ENCODE data around the gene UBE4B. TPM values are rescaled to one million over a fixed set of nuclear protein-coding genes. Genes with fewer than 3 reads are reported as not detected.

Gene UBE4B
- total RNA-seq, 1 donor from 2014 or later, result 66.7 TPM

GRCh38 chr1:10207810-10208209 lies 175.1 kb downstream of the UBE4B start:
- peaks cover 16% of the 10 kb centered on the region for H3K4me1 ChIP-seq
- H3K36me3 ChIP-seq, result no peaks in the 10 kb centered on the region
- Mint-ChIP-seq H3K4me3 (no peak overlapping the region), H3K27me3 (ENCODE audit: insufficient read depth, low read depth) (peaks cover 2% of the 10 kb centered on the region), H3K27ac (no peak overlapping the region), H3K9me3 (no peaks in the 10 kb centered on the region), H3K4me1 (peaks cover 29% of the 10 kb centered on the region), H3K36me3 (no peaks in the 10 kb centered on the region)
- H3K4me2 ChIP-seq, result no peak overlapping the region
- peaks cover 8% of the 10 kb centered on the region for H3K27me3 ChIP-seq
- peaks cover 17% of the 10 kb centered on the region for H4K20me1 ChIP-seq (ENCODE audit: low read depth)
- TF ChIP-seq EZH2 (IDR thresholded peaks at IDR 0.05), result no peak
- no peak for TF ChIP-seq CTCF (IDR thresholded peaks at IDR 0.05)
- TF ChIP-seq EZH2phosphoT487 (IDR thresholded peaks at IDR 0.05), result no peak
- H3K4me3 ChIP-seq, result no peak overlapping the region
- H3K79me2 ChIP-seq (ENCODE audit: low read depth), result peaks cover 21% of the 10 kb centered on the region
- H3K9me3 ChIP-seq (ENCODE audit: low read depth), result no peaks in the 10 kb centered on the region
- no peak overlapping the region for H3K27ac ChIP-seq
- no peak for DNase-seq (ENCODE audit: low spot score)
- H3K9ac ChIP-seq, result no peak overlapping the region
- peaks cover 11% of the 10 kb centered on the region for H3F3A ChIP-seq (ENCODE audit: low read depth)
- no peak overlapping the region for H2AFZ ChIP-seq (replicated peaks)

- H3F3A ChIP-seq (ENCODE audit: low read depth), result peaks cover 18% of the 10 kb centered on the region
- H3K4me3 Mint-ChIP-seq, result peak overlapping the region; percentile 63
- H3K27me3 Mint-ChIP-seq (ENCODE audit: insufficient read depth, low read depth), result peaks cover 2% of the 10 kb centered on the region
- H3K79me2 ChIP-seq (ENCODE audit: low read depth), result peaks cover 28% of the 10 kb centered on the region
- peaks cover 34% of the 10 kb centered on the region for H3K4me1 Mint-ChIP-seq
- peak overlapping the region; percentile 91 for H3K27ac Mint-ChIP-seq
- no peaks in the 10 kb centered on the region for H3K36me3 ChIP-seq
- no peak overlapping the region for H3K9ac ChIP-seq
- no peaks in the 10 kb centered on the region for H3K36me3 Mint-ChIP-seq
- H3K4me1 ChIP-seq, result peaks cover 24% of the 10 kb centered on the region
- H3K4me3 ChIP-seq, result no peak overlapping the region
- H3K4me2 ChIP-seq, result no peak overlapping the region
- H4K20me1 ChIP-seq (ENCODE audit: low read depth), result peaks cover 25% of the 10 kb centered on the region
- peaks cover 8% of the 10 kb centered on the region for H3K27me3 ChIP-seq
- no peak overlapping the region for H2AFZ ChIP-seq (replicated peaks)
- H3K9me3 Mint-ChIP-seq, result no peaks in the 10 kb centered on the region
- no peak for TF ChIP-seq EZH2 (IDR thresholded peaks at IDR 0.05)
- DNase-seq (ENCODE audit: low spot score), result no peak
- no peaks in the 10 kb centered on the region for H3K9me3 ChIP-seq (ENCODE audit: low read depth)
- H3K27ac ChIP-seq, result no peak overlapping the region
Observed at GRCh38 chr1:10208537-10208936, 175.8 kb downstream of the UBE4B start.

GRCh38 chr1:10209590-10209904 lies 176.8 kb downstream of the UBE4B start:
- peaks cover 22% of the 10 kb centered on the region for H3F3A ChIP-seq (ENCODE audit: low read depth)
- peaks cover 39% of the 10 kb centered on the region for H3K79me2 ChIP-seq (ENCODE audit: low read depth)
- H3K4me1 ChIP-seq, result peaks cover 29% of the 10 kb centered on the region
- H3K27ac ChIP-seq, result no peak overlapping the region
- no peak for TF ChIP-seq EZH2 (IDR thresholded peaks at IDR 0.05)
- TF ChIP-seq CTCF (IDR thresholded peaks at IDR 0.05), result no peak
- TF ChIP-seq EZH2phosphoT487 (IDR thresholded peaks at IDR 0.05), result no peak
- H3K4me3 ChIP-seq, result peak overlapping the region; percentile 78
- no peaks in the 10 kb centered on the region for H3K36me3 ChIP-seq
- Mint-ChIP-seq H3K27ac (peak overlapping the region; percentile 99), H3K27me3 (ENCODE audit: insufficient read depth, low read depth) (peaks cover 2% of the 10 kb centered on the region), H3K4me1 (peaks cover 36% of the 10 kb centered on the region), H3K36me3 (no peaks in the 10 kb centered on the region), H3K4me3 (peak overlapping the region; percentile 94), H3K9me3 (no peaks in the 10 kb centered on the region)
- H4K20me1 ChIP-seq (ENCODE audit: low read depth), result peaks cover 35% of the 10 kb centered on the region
- peak overlapping the region; percentile 79 for H3K4me2 ChIP-seq
- H3K9me3 ChIP-seq (ENCODE audit: low read depth), result no peaks in the 10 kb centered on the region
- peak overlapping the region; percentile 5 for H3K9ac ChIP-seq
- peaks cover 8% of the 10 kb centered on the region for H3K27me3 ChIP-seq
- DNase-seq (ENCODE audit: low spot score), result no peak
- H2AFZ ChIP-seq (replicated peaks), result peak overlapping the region; percentile 74

- Histone ChIP-seq H3K27ac (no peak within 1 kb of the TSS), H3F3A (ENCODE audit: low read depth) (peaks cover 22% of the 10 kb centered on the region), H3K9me3 (ENCODE audit: low read depth) (no peaks in the 10 kb centered on the region), H2AFZ (replicated peaks) (peak within 1 kb of the TSS; percentile 74), H3K4me1 (peaks cover 29% of the 10 kb centered on the region), H3K4me2 (peak within 1 kb of the TSS; percentile 86), H3K36me3 (no peaks in the 10 kb centered on the region), H3K9ac (peak within 1 kb of the TSS; percentile 71), H4K20me1 (ENCODE audit: low read depth) (peaks cover 40% of the 10 kb centered on the region), H3K27me3 (peaks cover 8% of the 10 kb centered on the region), H3K79me2 (ENCODE audit: low read depth) (peaks cover 45% of the 10 kb centered on the region), H3K4me3 (peak within 1 kb of the TSS; percentile 78)
- peak within 1 kb of the TSS; percentile 99 for H3K27ac Mint-ChIP-seq
- H3K4me3 Mint-ChIP-seq, result peak within 1 kb of the TSS; percentile 99
- DNase-seq (ENCODE audit: low spot score), result peak; percentile 99
- peaks cover 36% of the 10 kb centered on the region for H3K4me1 Mint-ChIP-seq
- H3K36me3 Mint-ChIP-seq, result no peaks in the 10 kb centered on the region
- TF ChIP-seq CTCF (IDR thresholded peaks at IDR 0.05) (peak; percentile 95), EZH2 (IDR thresholded peaks at IDR 0.05) (no peak), EZH2phosphoT487 (IDR thresholded peaks at IDR 0.05) (no peak)
- peaks cover 2% of the 10 kb centered on the region for H3K27me3 Mint-ChIP-seq (ENCODE audit: insufficient read depth, low read depth)
- H3K9me3 Mint-ChIP-seq, result no peaks in the 10 kb centered on the region
Observed at GRCh38 chr1:10209905-10210810, 177.4 kb downstream of the UBE4B start, which contains the start of gene KIF1B. Gene KIF1B (plus strand): TSS chr1:10210570. CDS start chr1:10232329, 21,759 bp downstream.
